HepG2 (cell line): Measurements from ENCODE around the gene ENDOD1. TPM values are rescaled to one million over a fixed set of nuclear protein-coding genes. Genes with fewer than 3 reads are reported as not detected.
A peak's percentile ranks its signal among the peaks of the same experiment; 100 is the strongest.

Source experiments
- ADNP ChIP-seq: sonication (generic); formaldehyde crosslinking; IDR thresholded peaks from 2 replicates; pipeline ENCODE4 v1.4.0; 2020; ENCODE audit warnings: missing genetic modification reagents
- DNMT3B ChIP-seq: conservative IDR thresholded peaks from 2 replicates; pipeline ENCODE4 v1.6.1; 2016; ENCODE audit warnings: missing biosample characterization, control low read depth
- ETV5 ChIP-seq: IDR thresholded peaks from 2 replicates; pipeline ENCODE4 v1.6.1; 2018; ENCODE audit warnings: missing biosample characterization, missing genetic modification reagents, inconsistent platforms, borderline replicate concordance
- FOXJ3 ChIP-seq: sonication (generic); formaldehyde crosslinking; IDR thresholded peaks from 2 replicates; pipeline ENCODE4 v1.4.0; 2020; ENCODE audit warnings: missing genetic modification reagents, mild to moderate bottlenecking, borderline replicate concordance
- JARID2 ChIP-seq: sonication (generic); formaldehyde crosslinking; IDR thresholded peaks from 2 replicates; pipeline ENCODE4 v1.8.1; 2023; ENCODE audit warnings: missing genetic modification reagents, inconsistent platforms; ENCODE audit not compliant: insufficient replicate concordance
- KLF15 ChIP-seq: sonication (generic); formaldehyde crosslinking; IDR thresholded peaks from 2 replicates; pipeline ENCODE4 v1.8.1; 2023; ENCODE audit warnings: borderline replicate concordance, mild to moderate bottlenecking, inconsistent platforms, missing genetic modification reagents, mixed read lengths
- MAFK ChIP-seq, 2 experiments: IDR thresholded peaks in 1 of 2; conservative IDR thresholded peaks in 1 of 2; 2 replicates each; pipeline ENCODE4 v1.6.1; 2011; ENCODE audit warnings: improper control_type of control experiment in 2 of 2, low read length in 2 of 2
- MIER3 ChIP-seq: IDR thresholded peaks from 2 replicates; pipeline ENCODE4 v1.6.1; 2016; ENCODE audit warnings: missing compliant biosample characterization, borderline replicate concordance
- PHF20 ChIP-seq: sonication (generic); formaldehyde crosslinking; IDR thresholded peaks from 2 replicates; pipeline ENCODE4 v1.5.0; 2020; ENCODE audit warnings: mild to moderate bottlenecking, missing genetic modification reagents
- PHF8 ChIP-seq: sonication (generic); formaldehyde crosslinking; IDR thresholded peaks from 2 replicates; pipeline ENCODE4 v1.5.0; 2020; ENCODE audit warnings: missing genetic modification reagents
- PLRG1 ChIP-seq: fragments of 450-650 bp; conservative IDR thresholded peaks from 2 replicates; pipeline ENCODE4 v1.6.1; 2016
- RFX1 ChIP-seq: fragments of 450-650 bp; IDR thresholded peaks from 2 replicates; pipeline ENCODE4 v1.6.1; 2017
- SIX1 ChIP-seq: sonication (generic); formaldehyde crosslinking; IDR thresholded peaks from 2 replicates; pipeline ENCODE4 v1.4.0; 2020; ENCODE audit warnings: missing genetic modification reagents, borderline replicate concordance
- TCF7 ChIP-seq: sonication (generic); IDR thresholded peaks from 2 replicates; pipeline ENCODE4 v1.6.1; 2016; ENCODE audit warnings: antibody characterized with exemption, low read depth
- ZBTB3 ChIP-seq: sonication (generic); formaldehyde crosslinking; IDR thresholded peaks from 2 replicates; pipeline ENCODE4 v1.4.0; 2020; ENCODE audit warnings: low read depth, mild to moderate bottlenecking, moderate library complexity, missing genetic modification reagents, borderline replicate concordance
- ZNF18 ChIP-seq: sonication (generic); formaldehyde crosslinking; IDR thresholded peaks from 2 replicates; pipeline ENCODE4 v1.8.0; 2022; ENCODE audit warnings: mild to moderate bottlenecking, missing genetic modification reagents; ENCODE audit not compliant: insufficient replicate concordance
- ZNF547 ChIP-seq: sonication (generic); formaldehyde crosslinking; IDR thresholded peaks from 2 replicates; pipeline ENCODE4 v1.5.1; 2020; ENCODE audit warnings: mild to moderate bottlenecking, missing genetic modification reagents
- ZNF550 ChIP-seq: sonication (generic); formaldehyde crosslinking; IDR thresholded peaks from 2 replicates; pipeline ENCODE4 v1.4.0; 2020; ENCODE audit warnings: mild to moderate bottlenecking, missing genetic modification reagents, borderline replicate concordance
- ZNF567 ChIP-seq: sonication (generic); formaldehyde crosslinking; IDR thresholded peaks from 2 replicates; pipeline ENCODE4 v1.8.1; 2023; ENCODE audit warnings: mild to moderate bottlenecking, missing genetic modification reagents, borderline replicate concordance
- ZNF720 ChIP-seq: sonication (generic); formaldehyde crosslinking; IDR thresholded peaks from 2 replicates; pipeline ENCODE4 v1.4.0; 2020; ENCODE audit warnings: missing genetic modification reagents
- ZSCAN12 ChIP-seq: sonication (generic); formaldehyde crosslinking; IDR thresholded peaks from 2 replicates; pipeline ENCODE4 v1.9.0; 2021; ENCODE audit warnings: mild to moderate bottlenecking, missing genetic modification reagents
- ZZZ3 ChIP-seq: sonication (generic); formaldehyde crosslinking; IDR thresholded peaks from 2 replicates; pipeline ENCODE4 v1.4.0; 2020; ENCODE audit warnings: missing genetic modification reagents, mild to moderate bottlenecking, borderline replicate concordance
- polyA plus RNA-seq, 8 experiments: library from polyadenylated mRNA; depleted of rRNA in 3 of 8; stranded (reverse) in 7 of 8; unstranded in 1 of 8; fragments of >200 nt; fragmentation: Illumina TruSeq in 4 of 8; extraction: Trizol in 4 of 8; gene quantifications; 2 replicates each; pipeline versions ENCODE4 v1.2.1 to v1.2.3, GENCODE V29; 2011 to 2016; ENCODE audit warnings: low read depth in 4 of 8, missing spikeins in 1 of 8, mixed read lengths in 1 of 8; ENCODE audit not compliant: insufficient read depth in 1 of 8
- total RNA-seq, 5 experiments: library from RNA; depleted of rRNA; stranded (reverse); fragments of >200 nt; fragmentation: Illumina TruSeq; extraction: Trizol; gene quantifications; 2 replicates each; pipeline ENCODE4 v1.2.3, GENCODE V29; 2016; ENCODE audit warnings: low read depth in 1 of 5
- TF ChIP-seq, protein P1 (sequence below): sonication (generic); formaldehyde crosslinking; IDR thresholded peaks from 2 replicates; pipeline ENCODE4 v1.4.0; 2020; ENCODE audit warnings: missing genetic modification reagents
- TF ChIP-seq, protein P2 (sequence below): sonication (generic); formaldehyde crosslinking; IDR thresholded peaks from 2 replicates; pipeline ENCODE4 v1.4.0; 2020; ENCODE audit warnings: mild to moderate bottlenecking, missing genetic modification reagents
- TF ChIP-seq, protein P3 (sequence below): sonication (generic); formaldehyde crosslinking; conservative IDR thresholded peaks from 2 replicates; pipeline ENCODE4 v1.4.0; 2020; ENCODE audit warnings: missing genetic modification reagents
- TF ChIP-seq, protein P4 (sequence below): sonication (generic); formaldehyde crosslinking; conservative IDR thresholded peaks from 2 replicates; pipeline ENCODE4 v1.5.0; 2020; ENCODE audit warnings: missing genetic modification reagents

Gene ENDOD1
- total and polyA plus RNA-seq, 2 of the 13 experiments (the other 11 are each of a cell fraction or from before 2014, with no cell fraction given): 2.0 to 6.8 TPM

- TF ChIP-seq, protein P1, sequence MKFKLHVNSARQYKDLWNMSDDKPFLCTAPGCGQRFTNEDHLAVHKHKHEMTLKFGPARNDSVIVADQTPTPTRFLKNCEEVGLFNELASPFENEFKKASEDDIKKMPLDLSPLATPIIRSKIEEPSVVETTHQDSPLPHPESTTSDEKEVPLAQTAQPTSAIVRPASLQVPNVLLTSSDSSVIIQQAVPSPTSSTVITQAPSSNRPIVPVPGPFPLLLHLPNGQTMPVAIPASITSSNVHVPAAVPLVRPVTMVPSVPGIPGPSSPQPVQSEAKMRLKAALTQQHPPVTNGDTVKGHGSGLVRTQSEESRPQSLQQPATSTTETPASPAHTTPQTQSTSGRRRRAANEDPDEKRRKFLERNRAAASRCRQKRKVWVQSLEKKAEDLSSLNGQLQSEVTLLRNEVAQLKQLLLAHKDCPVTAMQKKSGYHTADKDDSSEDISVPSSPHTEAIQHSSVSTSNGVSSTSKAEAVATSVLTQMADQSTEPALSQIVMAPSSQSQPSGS (CRISPR knock-in tag): no peak
- no peak for TF ChIP-seq KLF15 (CRISPR knock-in tag)
- TF ChIP-seq, protein P2, sequence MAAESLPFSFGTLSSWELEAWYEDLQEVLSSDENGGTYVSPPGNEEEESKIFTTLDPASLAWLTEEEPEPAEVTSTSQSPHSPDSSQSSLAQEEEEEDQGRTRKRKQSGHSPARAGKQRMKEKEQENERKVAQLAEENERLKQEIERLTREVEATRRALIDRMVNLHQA (CRISPR knock-in tag): no peak
- peak; percentile 47; the same call in 1 of the 2 replicates for TF ChIP-seq MIER3 (CRISPR knock-in tag)
- TF ChIP-seq TCF7: no peak
- TF ChIP-seq JARID2 (CRISPR knock-in tag): no peak
- no peak for TF ChIP-seq PLRG1
- no peak for TF ChIP-seq ADNP (CRISPR knock-in tag)
- peak; percentile 58; the same call in 1 of the 2 replicates for TF ChIP-seq FOXJ3 (CRISPR knock-in tag)
- TF ChIP-seq, protein P3, sequence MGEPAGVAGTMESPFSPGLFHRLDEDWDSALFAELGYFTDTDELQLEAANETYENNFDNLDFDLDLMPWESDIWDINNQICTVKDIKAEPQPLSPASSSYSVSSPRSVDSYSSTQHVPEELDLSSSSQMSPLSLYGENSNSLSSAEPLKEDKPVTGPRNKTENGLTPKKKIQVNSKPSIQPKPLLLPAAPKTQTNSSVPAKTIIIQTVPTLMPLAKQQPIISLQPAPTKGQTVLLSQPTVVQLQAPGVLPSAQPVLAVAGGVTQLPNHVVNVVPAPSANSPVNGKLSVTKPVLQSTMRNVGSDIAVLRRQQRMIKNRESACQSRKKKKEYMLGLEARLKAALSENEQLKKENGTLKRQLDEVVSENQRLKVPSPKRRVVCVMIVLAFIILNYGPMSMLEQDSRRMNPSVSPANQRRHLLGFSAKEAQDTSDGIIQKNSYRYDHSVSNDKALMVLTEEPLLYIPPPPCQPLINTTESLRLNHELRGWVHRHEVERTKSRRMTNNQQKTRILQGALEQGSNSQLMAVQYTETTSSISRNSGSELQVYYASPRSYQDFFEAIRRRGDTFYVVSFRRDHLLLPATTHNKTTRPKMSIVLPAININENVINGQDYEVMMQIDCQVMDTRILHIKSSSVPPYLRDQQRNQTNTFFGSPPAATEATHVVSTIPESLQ (CRISPR knock-in tag): no peak
- TF ChIP-seq PHF20 (CRISPR knock-in tag): peak; percentile 75
- no peak; the same call in 1 of the 2 replicates for TF ChIP-seq DNMT3B (CRISPR knock-in tag)
- peak; percentile 62 for TF ChIP-seq PHF8
- TF ChIP-seq RFX1: no peak
- no peak for TF ChIP-seq ZNF567
- TF ChIP-seq ZNF720: no peak
- TF ChIP-seq ZNF550 (CRISPR knock-in tag): no peak
- peak; percentile 60; the same call in 1 of the 2 replicates for TF ChIP-seq ETV5 (CRISPR knock-in tag)
- TF ChIP-seq SIX1 (CRISPR knock-in tag): no peak
- TF ChIP-seq ZNF18 (CRISPR knock-in tag): no peak
- 0 out of 4 replicates have a peak, but pooled peaks of 1 of the 2 experiments have one; percentile 9 for TF ChIP-seq MAFK (conservative IDR thresholded peaks at IDR 0.05 in 1 of 2, IDR thresholded peaks at IDR 0.05 in 1 of 2; ENCODE audit: low read length in 2 of 2)
- no peak for TF ChIP-seq ZBTB3 (CRISPR knock-in tag)
- no peak for TF ChIP-seq ZZZ3 (CRISPR knock-in tag)
- TF ChIP-seq, protein P4, sequence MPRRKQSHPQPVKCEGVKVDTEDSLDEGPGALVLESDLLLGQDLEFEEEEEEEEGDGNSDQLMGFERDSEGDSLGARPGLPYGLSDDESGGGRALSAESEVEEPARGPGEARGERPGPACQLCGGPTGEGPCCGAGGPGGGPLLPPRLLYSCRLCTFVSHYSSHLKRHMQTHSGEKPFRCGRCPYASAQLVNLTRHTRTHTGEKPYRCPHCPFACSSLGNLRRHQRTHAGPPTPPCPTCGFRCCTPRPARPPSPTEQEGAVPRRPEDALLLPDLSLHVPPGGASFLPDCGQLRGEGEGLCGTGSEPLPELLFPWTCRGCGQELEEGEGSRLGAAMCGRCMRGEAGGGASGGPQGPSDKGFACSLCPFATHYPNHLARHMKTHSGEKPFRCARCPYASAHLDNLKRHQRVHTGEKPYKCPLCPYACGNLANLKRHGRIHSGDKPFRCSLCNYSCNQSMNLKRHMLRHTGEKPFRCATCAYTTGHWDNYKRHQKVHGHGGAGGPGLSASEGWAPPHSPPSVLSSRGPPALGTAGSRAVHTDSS (CRISPR knock-in tag): no peak
- TF ChIP-seq ZNF547: no peak
- TF ChIP-seq ZSCAN12 (CRISPR knock-in tag): no peak
These were observed 21.1 kb upstream of the ENDOD1 start (continued) for GRCh38 chr11:95068549-95068948.
